Mesodermal cell (in vitro differentiated cells): ENCODE results near the gene ZSCAN22.

Experiments
- H3K27ac ChIP-seq: 2 replicates; pipeline ENCODE4 v1.7.0; 2013; ENCODE audit warnings: mild to moderate bottlenecking, low read depth, low read length, moderate library complexity; ENCODE audit not compliant: severe bottlenecking
- H3K36me3 ChIP-seq: 2 replicates; pipeline ENCODE4 v1.7.1; 2013; ENCODE audit warnings: mild to moderate bottlenecking, low read length, moderate library complexity; ENCODE audit not compliant: control insufficient read depth, insufficient read depth
- H3K4me1 ChIP-seq: one replicate; pipeline ENCODE4 v1.7.1; 2013; ENCODE audit warnings: mild to moderate bottlenecking, low read length; ENCODE audit not compliant: insufficient read depth, control insufficient read depth, poor library complexity, severe bottlenecking
- H3K4me3 ChIP-seq: 2 replicates; pipeline ENCODE4 v1.7.0; 2013; ENCODE audit warnings: low read length, control low read depth, mild to moderate bottlenecking; ENCODE audit not compliant: insufficient read depth, poor library complexity, severe bottlenecking; ENCODE audit errors: extremely low read depth
- H3K9me3 ChIP-seq: 2 replicates; pipeline ENCODE4 v1.7.1; 2013; ENCODE audit warnings: mild to moderate bottlenecking, low read length, moderate library complexity; ENCODE audit not compliant: control insufficient read depth
- WGBS, 2 experiments: methylation state at CpG; one replicate each; pipeline ENCODE4 v1.1.5; 2013; ENCODE audit warnings: missing lambda C conversion rate in 2 of 2; ENCODE audit not compliant: insufficient coverage in 2 of 2; 5-methylcytosine and 5-hydroxymethylcytosine counted together

Gene ZSCAN22

DNA sequence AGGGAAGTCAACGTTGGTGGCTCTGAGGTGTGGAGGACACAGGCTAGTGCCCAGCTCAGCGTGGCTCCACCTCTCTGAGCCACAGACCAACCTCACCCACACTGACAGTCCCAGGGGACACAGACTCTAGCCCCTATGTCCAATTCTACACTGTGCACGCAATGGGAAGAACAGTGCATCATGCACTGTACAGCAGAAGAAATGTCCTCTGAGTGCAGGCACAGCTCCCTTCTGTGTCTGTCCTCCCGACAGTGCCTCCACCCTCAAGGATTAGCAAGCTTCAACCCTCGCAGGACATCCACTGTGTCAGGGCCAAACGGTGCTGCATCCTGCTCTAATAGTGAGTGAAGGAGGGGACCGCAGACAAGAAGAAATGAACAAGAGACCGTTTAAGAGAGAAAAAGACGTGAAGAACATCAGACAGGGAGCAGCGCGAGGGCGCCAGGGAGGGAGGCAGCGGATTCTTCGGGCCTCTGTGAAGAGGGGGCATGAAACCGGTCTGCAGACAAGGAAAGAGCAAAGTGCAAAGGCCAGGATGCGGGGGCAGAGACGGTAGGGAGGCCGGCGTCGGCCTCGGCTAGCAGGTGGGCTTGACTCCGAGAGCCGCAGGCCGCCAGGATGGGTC is 53.4 kb downstream of the ZSCAN22 start:
- peak overlapping the region; percentile 75 for H3K27ac ChIP-seq

DNA sequence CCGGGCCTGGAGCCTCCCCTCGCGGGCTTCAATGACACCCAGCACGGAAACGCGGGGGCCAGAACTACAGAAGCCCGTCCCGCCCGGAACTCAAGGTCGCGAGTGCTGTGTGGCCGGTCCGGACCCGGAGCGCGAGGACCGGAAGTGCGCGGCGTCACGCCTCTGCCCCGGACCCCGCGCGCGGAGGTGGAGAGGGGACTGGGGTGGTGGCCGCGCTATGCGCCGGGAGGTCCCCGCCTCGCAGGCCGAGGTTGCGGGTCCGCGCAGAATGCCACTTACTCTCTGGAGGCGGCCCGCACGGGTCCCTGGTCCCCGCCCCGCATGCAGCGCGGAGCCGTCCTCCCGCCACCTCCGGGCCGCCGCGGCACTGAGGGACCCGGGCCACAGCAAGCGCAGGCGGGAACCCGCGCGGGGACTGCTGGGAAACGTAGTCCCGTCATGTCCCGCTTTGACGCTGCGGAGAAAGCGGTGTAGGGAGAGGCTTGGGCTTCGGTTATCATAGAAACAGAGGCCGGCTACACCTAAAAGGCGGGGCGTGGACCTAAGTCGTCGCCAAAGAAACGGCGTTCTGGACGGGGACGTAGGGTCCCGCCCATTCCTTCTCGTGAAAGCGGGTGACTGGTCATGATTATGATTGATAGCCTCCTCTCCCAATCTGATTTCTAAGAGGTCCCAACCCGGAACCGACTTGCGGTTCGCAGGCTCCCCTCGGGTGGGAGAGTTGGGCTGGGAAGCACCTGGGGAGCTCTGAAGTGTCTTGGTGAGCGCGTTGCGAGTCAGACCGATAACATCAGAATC is 54.1 kb downstream of the ZSCAN22 start, which contains the start of gene ZNF837:
ZNF837 (minus strand) TSS at position 369 of the 798 bp plus-strand sequence. CDS start 11,698 bp downstream, outside the sequence.
- Histone ChIP-seq H3K9me3 (no peaks in the 10 kb centered on the region), H3K27ac (peak within 1 kb of the TSS; percentile 75), H3K36me3 (no peaks in the 10 kb centered on the region), H3K4me3 (peak within 1 kb of the TSS; percentile 64), H3K4me1 (peaks cover 8% of the 10 kb centered on the region)
- 0% methylated on average over 64 to 65 of the region's 83 CpGs for WGBS, 2 experiments

More for the DNA sequence above, 53.4 kb downstream of the ZSCAN22 start:
- WGBS, 2 experiments, result 11 to 15% methylated on average over 24 of the region's 24 CpGs
- peak overlapping the region; percentile 64 for H3K4me3 ChIP-seq
- H3K36me3 ChIP-seq, result no peaks in the 10 kb centered on the region
- H3K9me3 ChIP-seq, result no peaks in the 10 kb centered on the region
- peaks cover 1% of the 10 kb centered on the region for H3K4me1 ChIP-seq

DNA sequence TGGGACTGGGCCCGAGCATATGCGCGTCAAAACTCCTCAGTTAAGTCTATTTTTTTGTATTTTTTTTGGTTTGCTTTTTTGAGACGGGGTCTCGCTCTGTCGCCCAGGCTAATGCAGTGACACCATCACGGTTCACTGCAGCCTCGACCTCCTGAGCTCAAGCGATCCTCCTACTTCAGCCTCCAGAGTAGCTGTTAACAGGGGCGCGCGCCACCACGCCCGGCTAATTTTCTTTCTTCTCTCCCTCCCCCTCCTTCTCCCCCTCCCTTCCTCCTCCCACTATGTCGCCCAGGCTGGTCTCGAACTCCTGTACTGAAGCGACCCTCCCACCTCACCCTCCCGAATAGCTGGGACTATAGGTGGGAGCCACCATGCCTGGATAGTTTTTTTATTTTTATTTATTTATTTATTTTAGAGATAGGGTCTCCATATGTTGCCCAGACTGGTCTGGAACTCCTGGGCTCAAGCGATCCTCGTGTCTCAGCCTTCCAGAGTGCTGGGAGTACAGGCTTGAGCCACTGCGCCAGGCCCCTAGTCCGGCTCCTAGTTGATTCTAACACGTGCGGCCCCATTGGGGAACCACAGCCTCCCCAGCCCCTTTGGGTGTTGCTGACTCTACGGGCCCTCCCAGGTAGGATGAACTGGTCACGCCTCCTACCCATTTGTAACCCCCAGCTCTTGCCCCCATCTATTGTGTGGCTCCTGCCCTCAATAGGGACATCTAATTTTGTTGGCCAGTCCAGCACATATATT is 54.8 kb downstream of the ZSCAN22 start:
- no peaks in the 10 kb centered on the region for H3K9me3 ChIP-seq
- peaks cover 11% of the 10 kb centered on the region for H3K4me1 ChIP-seq
- peak overlapping the region; percentile 57 for H3K27ac ChIP-seq
- peak overlapping the region; percentile 64 for H3K4me3 ChIP-seq
- no peaks in the 10 kb centered on the region for H3K36me3 ChIP-seq
- WGBS, 2 experiments, result 55 to 67% methylated on average over 14 to 23 of the region's 26 CpGs

DNA sequence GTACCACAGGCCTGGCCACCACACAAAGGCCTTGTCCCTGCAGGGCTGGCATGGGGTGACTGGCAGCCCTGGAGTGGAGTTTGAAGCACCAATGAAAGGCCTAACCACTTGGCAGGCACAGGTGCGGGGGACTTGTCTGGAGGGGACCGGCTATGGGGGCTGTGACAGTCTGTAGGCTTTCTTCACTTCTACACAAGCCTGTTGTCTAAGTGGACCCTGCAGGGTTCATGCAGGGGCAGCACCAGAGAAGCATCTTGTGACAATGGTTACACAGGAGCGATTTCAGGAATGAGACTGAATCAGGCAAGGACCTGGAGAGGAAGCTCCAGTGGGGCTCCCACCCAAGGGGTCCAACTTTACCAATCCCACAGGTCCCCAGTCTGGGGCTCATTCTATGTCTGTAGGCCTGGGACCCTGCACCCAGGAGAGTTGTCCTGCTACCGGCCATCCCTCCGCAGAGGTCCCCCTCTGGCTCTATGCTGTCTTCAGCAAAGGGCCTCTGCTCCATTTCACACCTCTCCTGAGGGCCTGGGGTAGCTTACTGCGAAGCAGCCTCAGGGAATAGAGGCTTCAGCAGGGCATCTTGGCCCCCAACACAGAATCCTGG is 56.3 kb downstream of the ZSCAN22 start:
- Histone ChIP-seq H3K4me1 (peaks cover 14% of the 10 kb centered on the region), H3K9me3 (no peaks in the 10 kb centered on the region), H3K4me3 (no peak overlapping the region), H3K27ac (no peak overlapping the region), H3K36me3 (peaks cover 6% of the 10 kb centered on the region)
- WGBS, 2 experiments, result 85 to 95% methylated on average over 5 of the region's 6 CpGs

DNA sequence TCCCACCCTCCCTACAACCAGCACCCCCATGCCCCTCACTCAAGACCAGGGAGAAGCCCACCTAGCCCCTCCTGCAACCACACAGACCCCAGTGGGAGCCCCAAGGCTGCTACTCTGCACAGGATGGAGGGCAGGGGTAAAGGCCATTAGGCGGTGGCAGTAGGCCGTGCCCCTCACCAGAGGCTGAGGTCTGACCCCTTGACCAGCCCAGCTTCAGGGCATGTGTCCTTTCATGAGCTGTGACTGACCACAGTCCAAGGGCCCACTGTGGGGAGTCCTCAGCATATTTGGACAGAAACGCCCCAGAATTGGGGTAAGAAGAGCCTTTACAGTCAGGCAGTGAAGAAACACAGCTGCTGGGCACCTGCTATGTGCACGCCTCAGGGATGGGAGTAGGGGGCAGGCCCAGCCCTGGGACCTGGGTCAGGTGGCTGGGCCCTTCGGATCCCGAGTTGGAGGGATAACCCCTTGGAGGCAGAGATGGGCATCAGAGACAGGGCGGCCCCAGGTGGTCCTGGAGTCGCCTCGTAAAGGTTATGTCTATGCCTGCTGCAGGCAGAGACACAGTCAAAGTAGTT is 58.6 kb downstream of the ZSCAN22 start:
- Histone ChIP-seq H3K27ac (peak overlapping the region; percentile 5), H3K4me3 (peak overlapping the region; percentile 81), H3K4me1 (peaks cover 27% of the 10 kb centered on the region), H3K9me3 (no peaks in the 10 kb centered on the region), H3K36me3 (peaks cover 26% of the 10 kb centered on the region)
- 93 to 94% methylated on average over 9 of the region's 9 CpGs for WGBS, 2 experiments

DNA sequence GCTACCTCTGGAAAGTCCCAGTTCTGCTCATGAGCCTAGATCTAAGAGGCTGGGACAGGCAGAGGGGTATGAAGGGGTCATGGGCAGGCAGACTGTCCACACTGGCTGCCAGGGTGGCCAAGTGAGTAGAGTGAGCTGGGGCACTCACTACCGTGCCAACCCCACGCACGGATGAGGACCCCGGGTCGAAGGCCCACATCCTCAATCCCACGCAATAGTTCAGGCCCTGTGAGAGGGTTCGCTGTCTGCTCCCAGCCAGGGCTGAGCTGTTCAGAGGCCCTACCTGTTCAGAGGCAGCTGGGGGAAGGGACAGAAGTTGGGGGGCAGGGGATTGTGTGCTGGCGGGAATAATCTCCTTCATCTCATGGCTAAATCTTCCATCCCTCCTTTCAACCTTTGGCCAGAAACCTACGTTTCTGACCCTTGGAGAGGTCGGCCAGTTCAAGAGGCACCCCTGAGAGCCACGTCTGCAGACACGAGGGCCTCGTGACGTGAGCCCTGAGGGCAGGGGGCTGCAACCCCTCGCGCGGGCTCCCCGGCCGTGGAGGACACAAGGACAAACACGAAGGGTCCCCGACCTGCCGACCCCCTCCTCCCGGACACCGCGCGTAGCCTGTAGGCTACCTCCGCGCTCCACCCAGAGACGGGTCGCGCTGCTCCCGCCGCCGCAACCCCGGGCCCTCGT is 59.2 kb downstream of the ZSCAN22 start:
- H3K27ac ChIP-seq, result peak overlapping the region; percentile 98
- H3K4me1 ChIP-seq, result peaks cover 27% of the 10 kb centered on the region
- no peaks in the 10 kb centered on the region for H3K9me3 ChIP-seq
- H3K4me3 ChIP-seq, result peak overlapping the region; percentile 81
- H3K36me3 ChIP-seq, result peaks cover 33% of the 10 kb centered on the region
- WGBS, 2 experiments, result 19 to 21% methylated on average over 24 to 26 of the region's 36 CpGs

DNA sequence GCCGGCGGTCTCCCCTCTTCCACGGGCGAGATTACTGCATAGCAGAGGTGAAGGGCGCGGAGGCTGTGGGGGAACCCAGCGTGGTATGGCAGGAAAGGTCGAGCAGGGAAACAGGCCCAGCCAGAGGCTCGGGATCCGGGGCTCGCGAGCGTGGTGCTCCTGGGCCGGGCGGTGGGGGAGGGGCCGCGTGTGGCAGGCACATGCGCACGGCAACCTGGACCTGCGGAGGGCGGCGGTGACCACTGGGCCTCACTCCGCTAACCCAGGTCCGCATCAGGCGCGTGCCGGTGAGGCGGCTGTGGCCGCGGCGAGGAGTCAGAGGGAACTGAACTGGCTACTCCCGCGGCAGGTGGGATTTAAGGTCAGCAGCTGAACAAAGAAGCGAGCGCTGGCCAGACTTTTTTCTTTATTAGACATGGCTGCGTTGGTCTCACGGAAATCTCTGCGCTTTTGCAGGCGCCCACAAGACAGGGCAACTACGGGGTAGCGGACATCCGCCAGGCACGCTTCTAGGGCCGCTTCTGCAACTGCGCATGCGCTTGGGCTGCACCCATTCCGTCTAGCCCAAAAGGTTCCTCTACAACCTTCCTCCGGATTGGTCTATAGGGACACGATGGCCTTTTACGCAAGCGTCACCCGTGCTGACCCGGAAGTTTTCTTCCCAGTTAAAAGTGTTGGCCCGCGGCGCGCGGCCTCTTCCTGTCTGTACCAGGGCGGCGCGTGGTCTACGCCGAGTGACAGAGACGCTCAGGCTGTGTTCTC is 60.0 kb downstream of the ZSCAN22 start, which contains the start of gene RPS5:
RPS5 (plus strand) TSS at position 694 of the 762 bp plus-strand sequence. CDS start 869 bp downstream, outside the sequence.
- H3K4me1 ChIP-seq, result peaks cover 27% of the 10 kb centered on the region
- peaks cover 39% of the 10 kb centered on the region for H3K36me3 ChIP-seq
- no peaks in the 10 kb centered on the region for H3K9me3 ChIP-seq
- H3K27ac ChIP-seq, result peak within 1 kb of the TSS; percentile 98
- WGBS, 2 experiments, result 0 to 1% methylated on average over 57 to 63 of the region's 64 CpGs
- peak within 1 kb of the TSS; percentile 81 for H3K4me3 ChIP-seq

DNA sequence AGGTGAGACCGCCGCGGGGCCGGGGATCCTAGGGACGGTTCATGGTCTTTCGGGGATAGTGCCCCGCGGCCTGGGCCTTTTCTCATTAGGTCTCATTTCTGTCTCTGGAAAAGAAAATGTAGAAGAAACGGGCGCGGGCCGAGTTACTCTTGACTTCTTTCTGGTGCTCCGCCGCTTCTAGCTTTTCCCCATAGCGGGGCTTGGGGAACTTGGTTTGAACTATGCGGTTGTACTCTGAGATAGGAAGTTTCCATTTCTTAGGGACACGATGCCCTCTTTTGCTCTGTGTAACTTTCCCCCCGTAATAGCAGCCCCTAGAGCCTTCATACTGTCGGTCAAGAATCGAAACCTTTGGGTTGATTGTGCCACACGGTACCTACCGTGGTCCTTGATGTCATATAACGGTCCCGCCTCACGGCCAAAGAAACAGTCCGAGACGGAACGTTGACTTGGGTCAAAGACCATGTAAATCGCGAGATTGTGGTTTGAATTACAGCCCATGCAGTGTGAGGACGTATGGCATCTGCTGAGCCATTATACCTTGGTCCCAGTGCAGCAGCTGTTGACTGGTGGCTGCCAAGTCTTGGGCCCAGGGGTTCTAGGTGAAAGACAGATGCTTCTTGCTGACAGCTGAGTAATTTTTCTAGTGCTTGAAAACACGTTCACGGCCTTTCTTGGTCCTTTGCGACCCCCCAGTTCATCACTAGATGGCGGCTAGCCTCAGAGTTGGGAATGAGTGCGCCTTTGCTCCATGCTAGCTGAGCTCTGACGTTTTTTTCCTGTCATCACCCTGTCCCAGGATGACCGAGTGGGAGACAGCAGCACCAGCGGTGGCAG is 60.8 kb downstream of the ZSCAN22 start:
- 9% methylated on average over 35 to 36 of the region's 39 CpGs for WGBS, 2 experiments
- peak overlapping the region; percentile 50 for H3K27ac ChIP-seq
- peak overlapping the region; percentile 81 for H3K4me3 ChIP-seq
- peaks cover 46% of the 10 kb centered on the region for H3K36me3 ChIP-seq
- H3K4me1 ChIP-seq, result peaks cover 27% of the 10 kb centered on the region
- H3K9me3 ChIP-seq, result no peaks in the 10 kb centered on the region

DNA sequence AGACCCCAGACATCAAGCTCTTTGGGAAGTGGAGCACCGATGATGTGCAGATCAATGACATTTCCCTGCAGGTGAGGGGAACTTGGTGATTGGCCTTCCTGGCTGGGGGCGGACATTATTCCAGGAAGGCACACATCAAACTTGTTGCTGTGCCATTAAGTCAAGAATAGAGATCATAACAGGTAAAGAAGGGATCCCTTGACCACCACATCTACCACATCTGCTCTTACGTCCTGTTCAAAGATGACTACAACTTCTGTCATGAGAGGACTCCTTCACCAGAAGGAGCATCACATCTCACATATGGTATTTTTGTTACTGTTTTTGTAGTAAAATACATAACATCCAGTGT is 61.4 kb downstream of the ZSCAN22 start:
- Histone ChIP-seq H3K9me3 (no peaks in the 10 kb centered on the region), H3K4me1 (peaks cover 27% of the 10 kb centered on the region), H3K4me3 (peak overlapping the region; percentile 81), H3K36me3 (peaks cover 51% of the 10 kb centered on the region), H3K27ac (no peak overlapping the region)
- WGBS, 2 experiments, result 100% methylated on average over 1 to 2 of the region's 3 CpGs
